Measurements from ENCODE around the gene RNPS1. TPM values are rescaled to one million over a fixed set of nuclear protein-coding genes. Genes with fewer than 3 reads are reported as not detected.

The RNPS1 gene, protein sequence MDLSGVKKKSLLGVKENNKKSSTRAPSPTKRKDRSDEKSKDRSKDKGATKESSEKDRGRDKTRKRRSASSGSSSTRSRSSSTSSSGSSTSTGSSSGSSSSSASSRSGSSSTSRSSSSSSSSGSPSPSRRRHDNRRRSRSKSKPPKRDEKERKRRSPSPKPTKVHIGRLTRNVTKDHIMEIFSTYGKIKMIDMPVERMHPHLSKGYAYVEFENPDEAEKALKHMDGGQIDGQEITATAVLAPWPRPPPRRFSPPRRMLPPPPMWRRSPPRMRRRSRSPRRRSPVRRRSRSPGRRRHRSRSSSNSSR
- polyA plus RNA-seq (ENCODE audit: insufficient read length in 3 of 3) = 100 to 1,000 TPM; 207 to 240 (median 216) TPM
- long read RNA-seq, donor 1, transcript RNPS1-220 (7 exons, 2,037 nt) = minor isoform, 30 of 83 reads
- long read RNA-seq, donor 1, transcript RNPS1-219 (6 exons, 1,685 nt) = minor isoform, 6 of 83 reads
- long read RNA-seq, donor 1, transcript RNPS1-202 (8 exons, 2,241 nt) = major isoform, 33 of 83 reads
- long read RNA-seq, donor 1, partial matches to known transcripts = 5 of 83 reads
- long read RNA-seq, donor 1, other reads (novel, unspliced or antisense) = 0 of 83 reads
- long read RNA-seq, donor 2, transcript RNPS1-220 (7 exons, 2,037 nt) = minor isoform, 34 of 118 reads
- long read RNA-seq, donor 2, transcript RNPS1-202 (8 exons, 2,241 nt) = major isoform, 39 of 118 reads
- long read RNA-seq, donor 2, transcript RNPS1-203 (8 exons, 2,069 nt) = minor isoform, 5 of 118 reads
- long read RNA-seq, donor 2, transcript RNPS1-217 (7 exons, 1,514 nt) = minor isoform, 12 of 118 reads
- long read RNA-seq, donor 2, partial matches to known transcripts = 20 of 118 reads
- long read RNA-seq, donor 2, other reads (novel, unspliced or antisense) = 0 of 118 reads
- long read RNA-seq, donor 3, transcript RNPS1-206 (2 exons, 2,223 nt) = minor isoform, 10 of 127 reads
- long read RNA-seq, donor 3, transcript RNPS1-217 (7 exons, 1,514 nt) = minor isoform, 10 of 127 reads
- long read RNA-seq, donor 3, transcript RNPS1-202 (8 exons, 2,241 nt) = major isoform, 50 of 127 reads
- long read RNA-seq, donor 3, transcript RNPS1-220 (7 exons, 2,037 nt) = minor isoform, 26 of 127 reads
- long read RNA-seq, donor 3, partial matches to known transcripts = 19 of 127 reads
- long read RNA-seq, donor 3, other reads (novel, unspliced or antisense) = 0 of 127 reads
- long read RNA-seq, donor 4, transcript RNPS1-220 (7 exons, 2,037 nt) = minor isoform, 36 of 99 reads
- long read RNA-seq, donor 4, transcript RNPS1-202 (8 exons, 2,241 nt) = major isoform, 39 of 99 reads
- long read RNA-seq, donor 4, partial matches to known transcripts = 7 of 99 reads
- long read RNA-seq, donor 4, other reads (novel, unspliced or antisense) = 0 of 99 reads
- long read RNA-seq, donor 5, transcript RNPS1-217 (7 exons, 1,514 nt) = minor isoform, 7 of 59 reads
- long read RNA-seq, donor 5, transcript RNPS1-202 (8 exons, 2,241 nt) = major isoform, 21 of 59 reads
- long read RNA-seq, donor 5, transcript RNPS1-220 (7 exons, 2,037 nt) = minor isoform, 12 of 59 reads
- long read RNA-seq, donor 5, partial matches to known transcripts = 11 of 59 reads
- long read RNA-seq, donor 5, other reads (novel, unspliced or antisense) = 0 of 59 reads
- long read RNA-seq, donor 6, transcript RNPS1-221 (1 exons, 1,826 nt) = minor isoform, 6 of 97 reads
- long read RNA-seq, donor 6, transcript RNPS1-206 (2 exons, 2,223 nt) = minor isoform, 14 of 97 reads
- long read RNA-seq, donor 6, transcript RNPS1-202 (8 exons, 2,241 nt) = major isoform, 29 of 97 reads
- long read RNA-seq, donor 6, transcript RNPS1-220 (7 exons, 2,037 nt) = minor isoform, 27 of 97 reads
- long read RNA-seq, donor 6, partial matches to known transcripts = 6 of 97 reads
- long read RNA-seq, donor 6, other reads (novel, unspliced or antisense) = 0 of 97 reads
- long read RNA-seq, donor 7, transcript RNPS1-202 (8 exons, 2,241 nt) = major isoform, 38 of 145 reads
- long read RNA-seq, donor 7, transcript RNPS1-217 (7 exons, 1,514 nt) = minor isoform, 15 of 145 reads
- long read RNA-seq, donor 7, transcript RNPS1-219 (6 exons, 1,685 nt) = minor isoform, 14 of 145 reads
- long read RNA-seq, donor 7, transcript RNPS1-220 (7 exons, 2,037 nt) = major isoform, 38 of 145 reads
- long read RNA-seq, donor 7, partial matches to known transcripts = 25 of 145 reads
- long read RNA-seq, donor 7, other reads (novel, unspliced or antisense) = 0 of 145 reads
- long read RNA-seq, donor 8, transcript RNPS1-217 (7 exons, 1,514 nt) = minor isoform, 7 of 50 reads
- long read RNA-seq, donor 8, transcript RNPS1-202 (8 exons, 2,241 nt) = major isoform, 18 of 50 reads
- long read RNA-seq, donor 8, transcript RNPS1-220 (7 exons, 2,037 nt) = minor isoform, 8 of 50 reads
- long read RNA-seq, donor 8, partial matches to known transcripts = 7 of 50 reads
- long read RNA-seq, donor 8, other reads (novel, unspliced or antisense) = 0 of 50 reads
- long read RNA-seq, donor 9, transcript RNPS1-219 (6 exons, 1,685 nt) = minor isoform, 9 of 119 reads
- long read RNA-seq, donor 9, transcript RNPS1-202 (8 exons, 2,241 nt) = major isoform, 49 of 119 reads
- long read RNA-seq, donor 9, transcript RNPS1-203 (8 exons, 2,069 nt) = minor isoform, 5 of 119 reads
- long read RNA-seq, donor 9, transcript RNPS1-220 (7 exons, 2,037 nt) = minor isoform, 36 of 119 reads
- long read RNA-seq, donor 9, partial matches to known transcripts = 13 of 119 reads
- long read RNA-seq, donor 9, other reads (novel, unspliced or antisense) = 0 of 119 reads
- long read RNA-seq, donor 10, transcript RNPS1-202 (8 exons, 2,241 nt) = major isoform, 34 of 96 reads
- long read RNA-seq, donor 10, transcript RNPS1-217 (7 exons, 1,514 nt) = minor isoform, 9 of 96 reads
- long read RNA-seq, donor 10, transcript RNPS1-220 (7 exons, 2,037 nt) = minor isoform, 18 of 96 reads
- long read RNA-seq, donor 10, transcript RNPS1-206 (2 exons, 2,223 nt) = minor isoform, 7 of 96 reads
- long read RNA-seq, donor 10, partial matches to known transcripts = 12 of 96 reads
- long read RNA-seq, donor 10, other reads (novel, unspliced or antisense) = 0 of 96 reads
- long read RNA-seq, donor 11, transcript RNPS1-220 (7 exons, 2,037 nt) = minor isoform, 19 of 99 reads
- long read RNA-seq, donor 11, transcript RNPS1-202 (8 exons, 2,241 nt) = major isoform, 31 of 99 reads
- long read RNA-seq, donor 11, transcript RNPS1-217 (7 exons, 1,514 nt) = minor isoform, 9 of 99 reads
- long read RNA-seq, donor 11, transcript RNPS1-219 (6 exons, 1,685 nt) = minor isoform, 8 of 99 reads
- long read RNA-seq, donor 11, partial matches to known transcripts = 20 of 99 reads
- long read RNA-seq, donor 11, other reads (novel, unspliced or antisense) = 0 of 99 reads
- long read RNA-seq, donor 12, transcript RNPS1-221 (1 exons, 1,826 nt) = minor isoform, 7 of 115 reads
- long read RNA-seq, donor 12, transcript RNPS1-206 (2 exons, 2,223 nt) = minor isoform, 9 of 115 reads
- long read RNA-seq, donor 12, transcript RNPS1-220 (7 exons, 2,037 nt) = major isoform, 35 of 115 reads
- long read RNA-seq, donor 12, transcript RNPS1-202 (8 exons, 2,241 nt) = minor isoform, 30 of 115 reads
- long read RNA-seq, donor 12, partial matches to known transcripts = 21 of 115 reads
- long read RNA-seq, donor 12, other reads (novel, unspliced or antisense) = 0 of 115 reads
- long read RNA-seq, donor 13, transcript RNPS1-220 (7 exons, 2,037 nt) = major isoform, 17 of 68 reads
- long read RNA-seq, donor 13, transcript RNPS1-202 (8 exons, 2,241 nt) = minor isoform, 9 of 68 reads
- long read RNA-seq, donor 13, transcript RNPS1-221 (1 exons, 1,826 nt) = minor isoform, 10 of 68 reads
- long read RNA-seq, donor 13, transcript RNPS1-206 (2 exons, 2,223 nt) = minor isoform, 7 of 68 reads
- long read RNA-seq, donor 13, partial matches to known transcripts = 15 of 68 reads
- long read RNA-seq, donor 13, other reads (novel, unspliced or antisense) = 0 of 68 reads
- long read RNA-seq, donor 14 = 0 reads
- long read RNA-seq, donor 15 = 0 reads
- long read RNA-seq, donor 16, transcript RNPS1-220 (7 exons, 2,037 nt) = minor isoform, 34 of 126 reads
- long read RNA-seq, donor 16, transcript RNPS1-219 (6 exons, 1,685 nt) = minor isoform, 9 of 126 reads
- long read RNA-seq, donor 16, transcript RNPS1-202 (8 exons, 2,241 nt) = major isoform, 42 of 126 reads
- long read RNA-seq, donor 16, transcript RNPS1-217 (7 exons, 1,514 nt) = minor isoform, 10 of 126 reads
- long read RNA-seq, donor 16, partial matches to known transcripts = 19 of 126 reads
- long read RNA-seq, donor 16, other reads (novel, unspliced or antisense) = 0 of 126 reads

GRCh38 chr16:2267913-2268666, at the start of gene RNPS1:
Gene RNPS1, minus strand, starts transcription at chr16:2268126. Its CDS starts 3,483 bp downstream, at chr16:2264643.
- DNase-seq = peak; percentile 97

DNA sequence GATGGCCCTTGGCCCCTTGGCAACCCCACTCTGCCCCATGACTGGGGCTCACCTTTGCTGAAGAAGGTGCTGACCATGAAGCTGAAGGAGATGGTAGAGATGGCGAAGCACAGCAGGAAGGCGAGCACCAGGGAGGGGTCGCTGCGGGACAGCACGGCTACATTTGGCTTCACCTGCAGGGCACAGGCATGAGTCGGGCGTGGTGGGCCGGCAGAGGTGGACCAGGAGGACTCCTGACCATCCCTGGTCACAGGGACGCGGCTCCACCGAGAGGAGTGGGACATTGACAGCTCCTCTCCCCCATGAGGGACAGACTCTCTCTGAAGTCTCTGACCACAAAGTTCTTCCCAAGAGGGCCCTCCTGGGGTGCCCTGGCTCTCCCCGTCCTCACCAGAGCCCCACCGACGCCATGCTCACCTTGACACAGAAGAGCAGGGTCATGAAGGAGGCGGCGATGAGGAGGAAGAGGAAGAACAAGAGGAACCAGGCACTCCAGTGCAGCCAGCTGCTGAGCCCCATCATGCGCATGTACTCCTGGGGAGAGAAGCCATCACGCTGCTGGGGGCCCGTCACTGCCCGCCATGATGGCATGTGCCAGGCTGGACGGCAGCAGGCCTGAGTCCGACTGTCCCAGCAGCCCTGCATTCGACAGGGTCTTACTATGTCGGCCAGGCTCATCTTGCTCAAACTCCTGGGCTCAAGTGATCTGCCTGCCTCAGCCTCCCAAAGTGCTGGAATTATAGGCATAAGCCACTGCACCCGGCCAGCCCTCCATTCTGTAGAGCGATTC, 49.5 kb upstream of the RNPS1 start:
- no peak for DNase-seq

- no peak for DNase-seq
Observed at GRCh38 chr16:2308089-2308962, 40.4 kb upstream of the RNPS1 start.

DNA sequence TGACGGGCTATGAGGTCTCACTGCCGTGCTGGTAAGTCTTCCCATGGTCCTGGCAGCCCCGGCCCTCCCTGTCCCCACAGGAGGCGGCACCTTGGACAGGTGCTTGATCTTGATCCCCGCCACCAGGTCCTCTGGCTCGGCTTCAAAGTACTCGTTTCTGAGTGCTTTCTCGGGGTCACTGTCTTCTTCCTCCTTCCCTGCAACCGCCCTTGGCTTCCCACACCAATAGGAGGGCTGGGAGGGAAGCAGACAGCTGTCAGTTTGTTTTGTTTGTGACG, 31.9 kb upstream of the RNPS1 start:
- no peak for DNase-seq

- DNase-seq = no peak
Observed at GRCh38 chr16:2299121-2299914, 31.4 kb upstream of the RNPS1 start.

GRCh38 chr16:2298621-2299020, 30.7 kb upstream of the RNPS1 start:
- DNase-seq = no peak

GRCh38 chr16:2297506-2297860, 29.6 kb upstream of the RNPS1 start:
- no peak for DNase-seq

- DNase-seq = no peak
Observed at GRCh38 chr16:2296661-2297505, 29.0 kb upstream of the RNPS1 start.

- no peak for DNase-seq
Observed at GRCh38 chr16:2295056-2295798, 27.3 kb upstream of the RNPS1 start.

GRCh38 chr16:2292221-2292620, 24.3 kb upstream of the RNPS1 start:
- no peak for DNase-seq
